NCI-H1092 (cell line): ENCODE results near the gene LUZP2.
"Not testable (repeated sequence)": the region's sequence is repeated elsewhere in the genome, so short reads cannot be mapped to it uniquely, and the experiment has no call there.

Experiments
- DNase-seq: peaks from one replicate; lab custom pipeline; 2025; lab: John Stamatoyannopoulos, UW

LUZP2 gene

GRCh38 chr11:24820541-24820940 lies 323.7 kb downstream of the LUZP2 start:
- DNase-seq, result no peak

GRCh38 chr11:24828938-24829605 lies 332.2 kb downstream of the LUZP2 start:
- DNase-seq, result no peak

- no peak for DNase-seq
Observed at GRCh38 chr11:24833573-24833972, 336.7 kb downstream of the LUZP2 start.

GRCh38 chr11:24837112-24837511 lies 340.3 kb downstream of the LUZP2 start:
- no peak for DNase-seq

GRCh38 chr11:24842308-24842707 lies 345.5 kb downstream of the LUZP2 start:
- no peak for DNase-seq

- DNase-seq, result no peak
Observed at GRCh38 chr11:24844406-24844805, 347.6 kb downstream of the LUZP2 start.

GRCh38 chr11:24848857-24849256 lies 352.0 kb downstream of the LUZP2 start:
- no peak for DNase-seq

- DNase-seq, result no peak
Observed at GRCh38 chr11:24855951-24856350, 359.1 kb downstream of the LUZP2 start.

GRCh38 chr11:24859801-24860300 lies 363.0 kb downstream of the LUZP2 start:
- no peak for DNase-seq

GRCh38 chr11:24861440-24861839 lies 364.6 kb downstream of the LUZP2 start:
- no peak for DNase-seq

GRCh38 chr11:24866743-24867142 lies 369.9 kb downstream of the LUZP2 start:
- DNase-seq, result no peak

GRCh38 chr11:24870048-24870447 lies 373.2 kb downstream of the LUZP2 start:
- no peak for DNase-seq

GRCh38 chr11:24872186-24872585 lies 375.3 kb downstream of the LUZP2 start:
- no peak for DNase-seq

GRCh38 chr11:24872651-24873311 lies 375.9 kb downstream of the LUZP2 start:
- no peak for DNase-seq

GRCh38 chr11:24880962-24881361 lies 384.1 kb downstream of the LUZP2 start:
- DNase-seq, result no peak

- no peak for DNase-seq
Observed at GRCh38 chr11:24885580-24886173, 388.8 kb downstream of the LUZP2 start.

GRCh38 chr11:24886880-24887619 lies 390.2 kb downstream of the LUZP2 start:
- DNase-seq, result no peak

GRCh38 chr11:24890426-24890825 lies 393.6 kb downstream of the LUZP2 start:
- DNase-seq, result no peak

- DNase-seq, result not testable (repeated sequence)
Observed at GRCh38 chr11:24891845-24892492, 395.1 kb downstream of the LUZP2 start.

GRCh38 chr11:24896118-24896835 lies 399.4 kb downstream of the LUZP2 start:
- DNase-seq, result no peak

- DNase-seq, result no peak
Observed at GRCh38 chr11:24900514-24900913, 403.7 kb downstream of the LUZP2 start.
